ENCODE results near the gene ZNF664.

DNA sequence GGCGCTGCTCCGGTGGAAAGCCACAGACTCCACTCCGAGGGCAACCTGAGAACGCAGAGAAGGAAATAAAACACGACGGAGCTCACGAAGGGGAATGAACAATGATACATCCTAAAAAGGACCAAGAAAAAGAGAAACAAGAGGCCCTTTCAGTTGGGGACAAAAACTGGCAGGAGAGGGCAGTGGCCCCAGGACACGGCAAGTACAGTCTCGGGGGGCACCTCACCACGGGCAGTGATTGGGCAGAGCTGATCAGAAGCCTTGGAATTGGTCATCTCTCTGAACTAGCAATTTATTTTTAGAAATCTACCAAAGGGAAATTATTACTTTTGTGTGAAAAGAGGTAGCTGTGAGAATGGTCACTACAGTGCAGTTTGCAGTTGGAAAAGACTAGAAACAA lies 28.3 kb upstream of the ZNF664 start:
- TF ChIP-seq FOXK2 (IDR thresholded peaks at IDR 0.05) = no peak
- no peak for TF ChIP-seq JUND (IDR thresholded peaks at IDR 0.05; ENCODE audit: low read depth, low read length)
- TF ChIP-seq CTCF (IDR thresholded peaks at IDR 0.05 in 2 of 3, conservative IDR thresholded peaks at IDR 0.05 in 1 of 3; ENCODE audit: control insufficient read depth in 2 of 3, extremely low read depth in 1 of 3, insufficient read depth in 1 of 3, low read depth in 3 of 3, low read length in 3 of 3) = no peak

Measured in GM12878 (cell line).